Progenitor cell of endocrine pancreas (in vitro differentiated cells): Measurements from ENCODE around the gene BBS12. TPM values are rescaled to one million over a fixed set of nuclear protein-coding genes. Genes with fewer than 3 reads are reported as not detected.

ENCODE experiments used
- DNase-seq: peaks from one replicate; pipeline ENCODE4 v3.0.0; 2021; ENCODE audit warnings: low spot score; ENCODE audit not compliant: unreplicated experiment
- H3K27ac Mint-ChIP-seq: 2 replicates; pipeline ENCODE4 v1.8.0; 2021; ENCODE audit warnings: mild to moderate bottlenecking, moderate library complexity, mixed read lengths
- H3K27me3 Mint-ChIP-seq: 2 replicates; pipeline ENCODE4 v1.8.0; 2021; ENCODE audit warnings: mixed read lengths
- H3K36me3 Mint-ChIP-seq: 2 replicates; pipeline ENCODE4 v1.8.0; 2022; ENCODE audit warnings: mixed read lengths; ENCODE audit not compliant: insufficient read depth
- H3K4me1 Mint-ChIP-seq: 2 replicates; pipeline ENCODE4 v1.8.0; 2021; ENCODE audit warnings: low read depth, mixed read lengths
- H3K4me3 Mint-ChIP-seq: 2 replicates; pipeline ENCODE4 v1.8.0; 2021; ENCODE audit warnings: low read depth, mild to moderate bottlenecking, moderate library complexity, mixed read lengths
- H3K9me3 Mint-ChIP-seq: 2 replicates; pipeline ENCODE4 v1.8.0; 2021; ENCODE audit warnings: low read depth, mixed read lengths
- CTCF ChIP-seq: fragments of 200-600 bp; sonication (generic); IDR thresholded peaks from one replicate; pipeline ENCODE4 v1.5.0; 2021; ENCODE audit warnings: antibody characterized with exemption, mild to moderate bottlenecking; ENCODE audit not compliant: unreplicated experiment
- long read RNA-seq: library from polyadenylated mRNA; unstranded; transcript quantifications from one replicate; pipeline ENCODE4 v2.0.0, GENCODE V29; 2020
- total RNA-seq: library from RNA; stranded (reverse); gene quantifications from 2 replicates; pipeline ENCODE4 v1.2.1, GENCODE V29; 2021

Gene BBS12
- total RNA-seq, result 4.6 and 4.9 TPM in 2 replicates
- long read RNA-seq, transcript BBS12-201 (2 exons, 3,244 nt), result major isoform, 107 of 109 reads
- long read RNA-seq, partial matches to known transcripts, result 0 of 109 reads
- long read RNA-seq, other reads (novel, unspliced or antisense), result 2 of 109 reads

DNA sequence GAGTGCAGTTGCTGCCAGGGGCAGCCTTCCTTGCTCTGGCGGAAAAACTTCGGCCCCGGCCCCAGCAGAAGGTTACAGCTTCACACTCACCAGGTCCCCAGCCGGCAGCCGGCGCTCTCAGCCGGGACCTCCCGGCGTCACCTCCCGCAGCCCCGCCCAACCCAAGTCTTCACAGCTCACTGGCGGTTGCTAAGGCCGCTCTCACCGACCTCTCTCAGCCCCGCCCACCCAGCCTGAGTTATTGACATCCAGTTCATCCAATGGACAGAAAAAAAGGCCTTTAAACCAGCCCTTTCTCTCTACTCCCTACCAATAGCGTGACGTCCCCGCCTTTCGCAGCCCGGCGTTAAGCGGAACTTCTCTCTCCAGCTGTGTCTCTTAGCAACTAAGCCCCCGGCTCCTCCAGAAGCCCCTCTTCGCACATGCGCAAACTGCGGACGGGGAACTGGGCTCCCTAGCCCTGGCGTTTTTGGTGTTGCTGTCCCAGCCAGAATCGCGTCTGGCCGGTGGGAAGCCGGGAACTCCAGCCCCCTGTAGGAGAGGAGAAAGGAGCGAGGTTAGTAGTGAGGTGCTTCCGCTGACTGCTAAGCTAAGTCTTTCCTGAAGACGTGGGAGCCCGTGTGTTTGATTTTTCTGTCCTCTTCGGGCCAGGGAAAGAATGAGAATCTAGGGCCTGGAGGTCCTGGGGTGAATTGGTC is at the start of gene BBS12:
Gene BBS12 (plus strand): TSS at position 376 of the 698 bp plus-strand sequence. CDS start 9,189 bp downstream, outside the sequence.
- H3K27me3 Mint-ChIP-seq, result no peaks in the 10 kb centered on the region
- peak within 1 kb of the TSS; percentile 87 for H3K4me3 Mint-ChIP-seq
- TF ChIP-seq CTCF, result peak; percentile 38
- peaks cover 7% of the 10 kb centered on the region for H3K4me1 Mint-ChIP-seq
- peak; percentile 98 for DNase-seq
- peak within 1 kb of the TSS; percentile 94 for H3K27ac Mint-ChIP-seq
- H3K36me3 Mint-ChIP-seq, result peaks cover 6% of the 10 kb centered on the region
- H3K9me3 Mint-ChIP-seq, result peaks cover 5% of the 10 kb centered on the region

DNA sequence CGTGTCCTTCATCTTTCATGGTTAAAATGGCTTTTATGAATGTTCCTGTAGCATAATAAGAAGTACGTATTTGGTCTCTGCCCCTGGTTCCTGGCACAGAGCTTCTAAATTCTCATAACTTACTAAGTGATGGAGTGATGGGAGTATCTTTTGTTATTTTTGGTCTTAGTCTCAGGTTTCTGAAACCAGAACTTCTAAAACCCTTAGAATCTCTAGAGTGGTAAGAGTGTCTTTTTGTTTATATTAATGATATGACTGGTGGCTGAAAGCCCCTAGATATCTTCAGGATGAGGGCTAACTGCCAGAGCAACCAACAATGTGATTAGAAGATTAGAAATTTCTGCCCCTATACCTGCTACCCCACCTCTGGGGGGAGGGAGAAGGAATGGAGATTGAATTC is 45.8 kb upstream of the BBS12 start:
- Mint-ChIP-seq H3K27ac (no peak overlapping the region), H3K27me3 (no peaks in the 10 kb centered on the region), H3K4me3 (no peak overlapping the region), H3K9me3 (no peaks in the 10 kb centered on the region), H3K36me3 (no peaks in the 10 kb centered on the region), H3K4me1 (no peaks in the 10 kb centered on the region)
- no peak for TF ChIP-seq CTCF
- no peak for DNase-seq

DNA sequence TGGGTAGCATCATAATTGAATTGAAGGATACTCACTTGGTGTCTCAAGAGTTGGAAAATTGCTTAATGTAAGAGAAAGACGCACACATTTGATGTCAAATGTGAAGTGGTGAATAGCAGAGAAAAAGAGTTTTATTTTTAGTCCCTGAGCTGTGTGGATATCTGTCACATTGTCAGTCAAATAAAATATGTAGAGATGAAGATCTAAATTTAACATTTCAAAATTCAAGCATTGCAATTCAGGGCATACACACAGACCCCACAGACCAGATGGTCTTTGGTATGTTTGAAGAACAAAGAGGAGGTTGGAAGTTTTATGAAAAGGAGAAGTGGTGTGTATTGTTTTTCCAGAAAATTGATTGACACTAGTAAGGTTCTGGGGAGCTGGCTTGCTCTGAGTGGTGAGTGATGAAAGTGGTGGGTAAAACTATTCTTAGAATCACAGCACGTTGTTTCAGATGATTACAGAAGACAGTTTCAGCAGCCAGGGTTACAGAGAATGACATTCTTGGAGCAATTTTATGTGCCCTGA is 44.9 kb upstream of the BBS12 start:
- Mint-ChIP-seq H3K4me3 (no peak overlapping the region), H3K36me3 (no peaks in the 10 kb centered on the region), H3K9me3 (no peaks in the 10 kb centered on the region), H3K4me1 (no peaks in the 10 kb centered on the region), H3K27me3 (no peaks in the 10 kb centered on the region), H3K27ac (no peak overlapping the region)
- TF ChIP-seq CTCF, result no peak
- no peak for DNase-seq

GRCh38 chr4:122688529-122689140 is 43.9 kb upstream of the BBS12 start:
- no peak for TF ChIP-seq CTCF
- Mint-ChIP-seq H3K27ac (no peak overlapping the region), H3K4me1 (peaks cover 3% of the 10 kb centered on the region), H3K9me3 (no peaks in the 10 kb centered on the region), H3K27me3 (no peaks in the 10 kb centered on the region), H3K4me3 (no peak overlapping the region), H3K36me3 (no peaks in the 10 kb centered on the region)
- DNase-seq, result no peak

DNA sequence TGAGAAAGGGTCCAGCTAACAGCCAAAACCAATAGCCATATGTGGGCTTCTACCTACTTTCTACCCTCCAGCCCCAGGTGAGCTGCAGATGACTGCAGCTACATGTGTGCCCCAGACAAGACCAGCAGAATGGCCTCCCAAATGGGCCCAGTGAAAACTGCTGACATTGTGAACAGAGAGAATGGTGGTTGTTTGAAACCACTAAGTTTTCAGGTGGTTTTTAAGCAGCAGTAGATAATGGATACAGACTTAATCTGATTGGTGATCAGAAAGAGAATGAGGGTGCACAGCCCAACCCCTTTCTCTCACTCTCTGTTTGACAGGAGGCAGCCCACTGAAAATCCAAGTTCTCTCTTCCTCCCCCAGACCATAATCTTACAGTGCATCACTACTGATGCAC is 42.5 kb upstream of the BBS12 start:
- H3K4me1 Mint-ChIP-seq, result peaks cover 3% of the 10 kb centered on the region
- H3K4me3 Mint-ChIP-seq, result no peak overlapping the region
- no peak overlapping the region for H3K27ac Mint-ChIP-seq
- no peaks in the 10 kb centered on the region for H3K9me3 Mint-ChIP-seq
- no peak for TF ChIP-seq CTCF
- DNase-seq, result no peak
- no peaks in the 10 kb centered on the region for H3K36me3 Mint-ChIP-seq
- H3K27me3 Mint-ChIP-seq, result no peaks in the 10 kb centered on the region
